Uterus (tissue), 2 donors: Measurements from ENCODE around the gene CACNA1F.

ENCODE experiments used
- CTCF ChIP-seq, 4 experiments: fragments of 200-600 bp in 2 of 4; fragments of 450-650 bp in 2 of 4; sonication (generic) in 2 of 4; IDR thresholded peaks; one replicate each; pipeline ENCODE4 v1.5.1; 2016 to 2019; ENCODE audit warnings: antibody characterized with exemption in 4 of 4, mild to moderate bottlenecking in 2 of 4, moderate library complexity in 1 of 4
- POLR2A ChIP-seq, 2 donors: fragments of 450-650 bp; IDR thresholded peaks; one replicate each; pipeline ENCODE4 v1.6.1; 2016; ENCODE audit warnings: antibody characterized with exemption in 2 of 2, mild to moderate bottlenecking in 1 of 2, moderate library complexity in 1 of 2

- TF ChIP-seq CTCF (IDR thresholded peaks at IDR 0.05) (no peak), POLR2A (IDR thresholded peaks at IDR 0.05) (no peak)
Observed at GRCh38 chrX:49208399-49208798, 24.7 kb downstream of the CACNA1F start.
